Measurements from ENCODE around the gene UBQLN4.

DNA sequence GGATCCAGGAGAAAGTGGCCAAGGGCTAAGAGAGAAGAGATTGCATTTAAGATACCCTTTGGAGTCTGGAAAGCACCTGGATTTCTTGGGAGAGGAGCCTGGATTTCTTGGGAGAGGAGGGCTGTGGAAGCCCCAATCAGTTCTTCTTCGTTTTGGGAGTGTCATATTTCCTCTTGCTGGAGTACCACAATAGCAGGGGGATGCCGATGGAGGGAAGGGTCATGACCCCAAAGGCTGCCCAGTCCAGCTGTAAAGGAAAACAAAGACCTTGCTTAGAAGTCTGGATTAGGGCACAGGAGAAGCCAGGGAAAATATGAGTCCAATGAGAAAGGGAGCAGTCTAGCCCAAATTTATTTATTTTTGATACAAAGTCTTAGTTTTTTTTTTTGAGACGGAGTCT lies 44.2 kb downstream of the UBQLN4 start:
- TF ChIP-seq, protein P1, sequence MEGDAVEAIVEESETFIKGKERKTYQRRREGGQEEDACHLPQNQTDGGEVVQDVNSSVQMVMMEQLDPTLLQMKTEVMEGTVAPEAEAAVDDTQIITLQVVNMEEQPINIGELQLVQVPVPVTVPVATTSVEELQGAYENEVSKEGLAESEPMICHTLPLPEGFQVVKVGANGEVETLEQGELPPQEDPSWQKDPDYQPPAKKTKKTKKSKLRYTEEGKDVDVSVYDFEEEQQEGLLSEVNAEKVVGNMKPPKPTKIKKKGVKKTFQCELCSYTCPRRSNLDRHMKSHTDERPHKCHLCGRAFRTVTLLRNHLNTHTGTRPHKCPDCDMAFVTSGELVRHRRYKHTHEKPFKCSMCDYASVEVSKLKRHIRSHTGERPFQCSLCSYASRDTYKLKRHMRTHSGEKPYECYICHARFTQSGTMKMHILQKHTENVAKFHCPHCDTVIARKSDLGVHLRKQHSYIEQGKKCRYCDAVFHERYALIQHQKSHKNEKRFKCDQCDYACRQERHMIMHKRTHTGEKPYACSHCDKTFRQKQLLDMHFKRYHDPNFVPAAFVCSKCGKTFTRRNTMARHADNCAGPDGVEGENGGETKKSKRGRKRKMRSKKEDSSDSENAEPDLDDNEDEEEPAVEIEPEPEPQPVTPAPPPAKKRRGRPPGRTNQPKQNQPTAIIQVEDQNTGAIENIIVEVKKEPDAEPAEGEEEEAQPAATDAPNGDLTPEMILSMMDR (IDR thresholded peaks at IDR 0.05): no peak
- TF ChIP-seq POLR2A (IDR thresholded peaks at IDR 0.05) (no peak), EP300 (IDR thresholded peaks at IDR 0.05) (no peak)

Measured in tibial nerve (tissue), 4 donors.